DLD1 (cell line): ENCODE data around the gene MROH2B.
"Not testable (repeated sequence)": the region's sequence is repeated elsewhere in the genome, so short reads cannot be mapped to it uniquely, and the experiment has no call there.

Source experiments
- in situ Hi-C: cut with HindIII; loops from 2 replicates; pipeline ENCODE4 v1.10.0; 2017; ENCODE audit warnings: low sequenced_read_pairs

MROH2B gene

DNA sequence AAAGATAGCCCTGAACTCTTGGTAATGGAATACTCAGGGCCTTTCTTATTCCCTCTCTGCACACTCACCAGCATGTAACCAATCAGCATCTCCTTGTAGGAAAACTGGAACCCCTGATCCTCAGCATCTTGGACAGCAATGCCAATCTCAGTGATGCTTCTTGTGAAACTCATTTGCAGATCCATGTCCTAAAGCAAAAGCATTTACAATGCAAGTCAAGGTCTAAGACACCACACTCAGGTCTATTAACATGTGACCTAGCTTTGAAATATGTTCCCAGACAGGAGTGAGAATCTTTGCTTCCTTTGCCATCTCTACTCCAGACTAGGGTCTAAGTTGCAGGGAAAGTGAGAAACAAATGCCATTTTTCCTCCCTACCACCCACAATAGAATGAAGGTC, 38.2 kb downstream of the MROH2B start:
- in situ Hi-C loops, result no loop called here

- in situ Hi-C loops, result not testable (repeated sequence)
Measured at GRCh38 chr5:41022600-41022999, 48.5 kb downstream of the MROH2B start.

- in situ Hi-C loops, result no loop called here
Measured at GRCh38 chr5:41012318-41012717, 58.8 kb downstream of the MROH2B start.

GRCh38 chr5:41010572-41010971, 60.6 kb downstream of the MROH2B start:
- in situ Hi-C loops, result no loop called here

GRCh38 chr5:41009232-41009631, 61.9 kb downstream of the MROH2B start:
- in situ Hi-C loops, result no loop called here

GRCh38 chr5:41004931-41005330, 66.2 kb downstream of the MROH2B start:
- in situ Hi-C loops, result no loop called here

GRCh38 chr5:41003670-41004376, 67.3 kb downstream of the MROH2B start:
- in situ Hi-C loops, result no loop called here

- in situ Hi-C loops, result no loop called here
Measured at GRCh38 chr5:40999966-41000365, 71.2 kb downstream of the MROH2B start.

GRCh38 chr5:40999142-40999541, 72.0 kb downstream of the MROH2B start:
- in situ Hi-C loops, result no loop called here

GRCh38 chr5:40995801-40996586, 75.1 kb downstream of the MROH2B start:
- in situ Hi-C loops, result no loop called here

DNA sequence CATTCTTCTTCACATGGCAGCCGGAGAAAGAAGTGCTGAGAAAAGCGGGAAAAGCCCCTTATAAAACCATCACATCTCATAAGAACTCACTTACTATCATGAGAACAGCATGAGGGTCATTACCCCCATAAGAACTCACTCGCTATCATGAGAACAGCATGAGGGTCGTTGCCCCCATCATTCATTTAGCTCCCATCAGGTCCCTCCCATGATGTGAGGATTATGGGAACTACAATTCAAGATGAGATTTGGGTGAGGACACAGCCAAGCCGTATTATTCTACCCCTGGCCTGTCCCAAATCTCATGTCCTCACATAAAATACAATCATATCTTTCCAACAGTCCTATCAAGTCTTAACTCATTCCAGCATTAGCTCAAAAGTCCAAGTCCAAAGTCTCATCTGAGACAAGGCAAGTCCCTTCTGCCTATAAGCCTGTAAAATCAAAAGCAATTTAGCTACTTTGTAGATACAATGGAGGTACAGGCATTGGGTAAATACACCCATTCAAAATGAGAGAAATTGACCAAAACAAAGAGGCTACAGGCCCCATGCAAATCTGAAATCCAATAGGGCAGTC, 79.1 kb downstream of the MROH2B start:
- in situ Hi-C loops, result no loop called here

DNA sequence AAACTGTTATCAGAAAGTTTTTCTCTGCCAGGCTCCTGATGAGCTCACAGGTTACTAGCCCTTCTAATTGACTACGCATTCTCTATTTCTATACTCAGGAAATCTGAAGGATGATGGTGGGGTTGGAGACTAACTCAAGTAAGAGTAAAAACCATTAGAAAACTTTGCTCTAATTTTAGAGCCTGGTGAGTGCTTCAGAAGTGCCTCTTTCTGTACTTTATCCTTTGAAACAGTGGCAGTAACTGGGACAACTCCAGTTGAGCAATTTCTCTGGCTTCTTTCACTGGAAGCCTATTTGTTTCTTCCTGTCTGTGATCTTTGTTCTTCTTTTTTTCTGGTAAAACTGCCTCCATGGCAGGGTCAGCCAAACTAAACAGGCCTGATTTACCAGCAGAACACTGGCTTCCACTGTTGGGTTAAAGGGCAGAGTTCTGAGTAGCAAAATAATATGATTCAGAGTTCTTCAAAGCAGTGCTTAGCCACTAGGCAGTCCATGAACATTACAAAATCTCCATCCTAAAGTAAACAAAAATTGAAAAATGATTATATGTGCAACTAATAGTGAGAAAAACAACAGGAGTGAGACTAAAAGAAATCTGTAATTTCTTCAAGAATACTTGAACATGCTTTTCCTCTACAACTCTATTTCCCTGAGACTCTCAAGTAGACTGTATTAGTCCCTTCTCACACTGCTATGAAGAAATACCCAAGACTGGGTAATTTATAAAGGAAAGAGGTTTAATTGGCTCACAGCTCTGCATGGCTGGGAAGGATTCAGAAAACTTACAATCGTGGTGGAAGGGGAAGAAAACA, 79.8 kb downstream of the MROH2B start:
- in situ Hi-C loops, result no loop called here

DNA sequence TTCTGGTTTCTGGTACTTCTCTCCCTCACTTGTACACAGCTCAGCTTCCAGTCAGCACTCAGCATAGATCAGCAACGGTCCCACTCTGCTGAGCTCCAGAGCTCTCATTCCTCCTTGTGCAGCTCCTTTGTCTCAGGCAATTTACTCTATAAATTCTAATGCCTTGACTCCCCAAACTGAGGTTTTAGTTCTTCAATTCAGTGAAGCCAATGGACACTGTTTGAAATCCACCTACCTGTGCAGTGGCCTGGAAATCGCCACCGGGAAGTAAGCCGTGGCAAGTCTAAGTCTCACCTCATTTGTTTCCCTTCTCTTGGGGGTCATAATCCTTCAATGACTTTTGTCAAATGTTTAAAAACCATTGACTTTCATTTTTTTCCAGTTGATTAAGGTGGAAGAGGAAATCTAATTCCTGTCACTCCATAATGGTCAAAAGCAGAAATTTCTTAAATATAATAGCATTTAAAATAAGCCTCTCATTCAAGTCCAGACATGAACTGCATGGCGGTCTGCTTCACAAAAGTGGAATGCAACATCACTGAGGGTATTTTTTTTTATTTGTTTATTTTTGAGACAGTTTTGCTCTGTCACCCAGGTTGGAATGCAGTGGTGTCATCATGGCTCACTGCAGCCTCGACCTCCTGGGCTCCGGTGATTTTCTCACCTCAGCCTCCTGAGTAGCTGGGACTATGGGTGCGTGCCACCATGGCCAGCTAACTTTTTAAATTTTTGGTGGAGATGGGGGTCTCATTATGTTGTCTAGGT, 82.2 kb downstream of the MROH2B start:
- in situ Hi-C loops, result loop anchor here (5.0 kb wide), 1 partner anchor 58 kb away; no protein-coding TSS in a partner anchor

DNA sequence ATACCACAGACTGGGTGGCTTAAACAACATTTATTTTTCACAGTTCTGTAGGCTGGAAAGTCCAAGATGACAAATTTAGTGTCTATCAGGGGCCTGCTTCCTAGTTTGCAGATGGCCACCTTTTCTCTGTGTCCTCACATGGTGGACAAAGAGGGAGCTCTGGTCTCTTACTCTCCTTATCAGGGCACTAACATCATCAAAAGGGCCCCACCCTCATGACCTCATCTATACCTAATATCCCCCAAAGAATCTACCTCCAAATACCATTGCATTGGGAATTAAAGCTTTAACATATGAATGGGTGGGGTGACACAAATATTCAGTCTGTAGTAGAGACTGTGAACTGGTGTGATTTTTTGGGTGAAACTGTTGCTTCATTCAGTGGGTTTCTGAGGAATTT, 83.8 kb downstream of the MROH2B start:
- in situ Hi-C loops, result loop anchor here (5.0 kb wide), 1 partner anchor 60 kb away; no protein-coding TSS in a partner anchor

GRCh38 chr5:40986666-40987065, 84.5 kb downstream of the MROH2B start:
- in situ Hi-C loops, result loop anchor here (5.0 kb wide), 1 partner anchor 61 kb away; no protein-coding TSS in a partner anchor

GRCh38 chr5:40985501-40985900, 85.6 kb downstream of the MROH2B start:
- in situ Hi-C loops, result loop anchor here (5.0 kb wide), 1 partner anchor 62 kb away; no protein-coding TSS in a partner anchor

DNA sequence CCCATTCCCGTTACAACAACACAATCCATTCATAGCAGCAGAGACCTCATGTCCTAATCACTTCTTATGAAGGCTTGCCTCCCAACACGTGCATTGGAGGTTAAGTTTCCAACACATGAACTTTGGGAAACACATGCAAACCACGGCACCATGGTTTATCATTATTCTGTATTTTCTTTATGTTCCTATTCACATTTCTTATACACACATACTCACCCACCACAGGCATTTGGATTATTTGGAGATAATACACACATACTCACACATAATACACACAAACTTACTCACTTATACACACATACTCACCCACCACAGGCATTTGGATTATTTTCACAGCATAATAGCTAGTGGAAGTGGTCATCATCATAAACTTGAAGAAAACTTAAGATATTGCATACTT, 86.3 kb downstream of the MROH2B start:
- in situ Hi-C loops, result loop anchor here (5.0 kb wide), 1 partner anchor 62 kb away; no protein-coding TSS in a partner anchor

DNA sequence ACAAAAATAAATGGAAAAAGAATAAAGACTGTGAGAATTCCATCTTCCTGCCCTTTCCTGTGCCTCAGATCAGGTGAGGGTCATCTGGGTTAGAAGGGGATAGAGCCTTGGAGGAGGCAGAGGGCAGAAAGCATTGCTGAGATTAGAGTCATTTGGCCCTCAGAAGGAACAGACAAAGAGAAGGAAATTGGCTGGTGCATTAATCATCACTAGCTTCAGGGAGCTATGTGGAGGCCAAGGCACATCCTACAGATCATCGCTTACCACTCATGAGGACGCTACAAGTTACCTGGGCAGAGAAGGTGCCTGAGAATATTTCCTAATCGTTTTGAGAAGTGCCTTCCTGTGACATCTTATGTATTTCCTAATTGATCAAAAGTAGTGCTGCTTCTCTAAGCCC, 87.4 kb downstream of the MROH2B start:
- in situ Hi-C loops, result no loop called here

DNA sequence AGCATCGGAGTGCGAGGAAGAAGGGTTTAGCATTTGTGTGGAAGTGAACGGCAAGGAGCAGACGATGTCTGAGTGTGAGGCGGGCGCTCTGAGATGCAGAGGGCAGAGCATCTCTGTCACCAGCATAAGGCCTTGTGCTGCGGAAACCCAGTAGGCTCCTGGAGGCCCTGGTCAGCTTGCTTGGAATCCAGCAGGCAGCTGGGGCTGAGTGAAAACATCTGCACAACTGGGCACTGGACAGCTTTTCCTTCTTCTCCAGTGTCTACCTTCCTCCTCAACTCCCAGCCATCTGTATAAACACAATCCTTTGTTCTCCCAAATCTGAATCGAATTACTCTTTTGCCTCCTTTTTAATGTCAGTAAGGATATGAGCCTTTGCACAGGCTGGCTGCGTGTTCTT, 89.7 kb downstream of the MROH2B start:
- in situ Hi-C loops, result no loop called here

- in situ Hi-C loops, result no loop called here
Measured at GRCh38 chr5:40976836-40977235, 94.3 kb downstream of the MROH2B start.
